ENCODE data around the gene PAEP. TPM values are rescaled to one million over a fixed set of nuclear protein-coding genes. Genes with fewer than 3 reads are reported as not detected.

The PAEP gene
- total and polyA plus RNA-seq, 7 donors: not detected

DNA sequence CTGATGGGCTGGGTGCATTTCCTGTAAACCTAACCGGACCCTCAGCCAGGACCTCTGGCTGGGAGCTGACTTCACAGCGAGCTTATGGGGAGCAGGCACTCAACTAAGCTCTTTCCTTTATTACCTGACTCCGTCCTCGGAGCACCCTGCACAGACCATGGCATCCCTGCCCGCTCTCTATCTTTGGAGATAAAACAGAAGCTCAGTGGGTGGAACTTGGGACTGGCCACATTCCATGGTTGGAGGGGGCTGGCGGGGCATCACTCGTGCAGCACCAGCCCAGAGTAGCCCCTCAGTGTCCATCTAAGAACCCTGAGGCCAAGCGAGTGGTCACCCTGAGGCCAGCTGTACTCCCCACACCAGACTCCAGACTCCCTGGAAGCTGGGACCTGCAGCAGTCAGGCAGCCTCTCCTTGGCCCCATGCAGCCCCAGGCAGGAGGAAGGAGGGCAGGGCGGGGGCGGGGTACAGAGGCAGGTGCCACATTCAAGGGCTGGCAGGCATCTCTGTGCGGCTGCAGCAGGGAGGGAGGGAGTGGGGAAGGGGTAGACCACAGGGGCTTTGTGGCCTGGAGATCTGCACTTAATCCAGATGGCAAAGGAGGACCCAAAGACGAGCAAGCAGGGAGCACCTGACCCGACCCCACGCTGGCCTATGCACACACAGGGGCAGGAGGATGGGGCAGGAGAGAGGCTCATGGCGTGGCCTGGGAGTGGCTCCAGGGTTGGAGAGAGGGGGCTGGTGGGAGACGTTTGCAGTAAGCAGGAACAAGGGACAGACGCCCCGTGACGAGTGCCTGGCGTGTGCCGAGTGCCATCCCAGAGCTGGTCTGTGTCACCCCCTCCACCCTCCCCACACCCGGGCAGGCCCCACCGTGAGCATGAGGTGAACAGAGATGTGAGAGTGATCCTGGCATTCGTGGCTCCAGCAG is 51.7 kb downstream of the PAEP start:
- Histone ChIP-seq H3K4me1 (no peaks in the 10 kb centered on the region), H3K27me3 (peaks cover 0 to 55% (median 4%) of the 10 kb centered on the region in 3 donors), H3K4me3 (no peak overlapping the region), H3K36me3 (no peaks in the 10 kb centered on the region), H3K27ac (no peak overlapping the region), H3K9me3 (no peaks in the 10 kb centered on the region)
- intact Hi-C loops (cut with DNase I): no loop called here
- 67 to 71% methylated on average over 24 of the region's 24 CpGs for WGBS, 2 donors
- DNase-seq: no peak
- TF ChIP-seq, protein P1, sequence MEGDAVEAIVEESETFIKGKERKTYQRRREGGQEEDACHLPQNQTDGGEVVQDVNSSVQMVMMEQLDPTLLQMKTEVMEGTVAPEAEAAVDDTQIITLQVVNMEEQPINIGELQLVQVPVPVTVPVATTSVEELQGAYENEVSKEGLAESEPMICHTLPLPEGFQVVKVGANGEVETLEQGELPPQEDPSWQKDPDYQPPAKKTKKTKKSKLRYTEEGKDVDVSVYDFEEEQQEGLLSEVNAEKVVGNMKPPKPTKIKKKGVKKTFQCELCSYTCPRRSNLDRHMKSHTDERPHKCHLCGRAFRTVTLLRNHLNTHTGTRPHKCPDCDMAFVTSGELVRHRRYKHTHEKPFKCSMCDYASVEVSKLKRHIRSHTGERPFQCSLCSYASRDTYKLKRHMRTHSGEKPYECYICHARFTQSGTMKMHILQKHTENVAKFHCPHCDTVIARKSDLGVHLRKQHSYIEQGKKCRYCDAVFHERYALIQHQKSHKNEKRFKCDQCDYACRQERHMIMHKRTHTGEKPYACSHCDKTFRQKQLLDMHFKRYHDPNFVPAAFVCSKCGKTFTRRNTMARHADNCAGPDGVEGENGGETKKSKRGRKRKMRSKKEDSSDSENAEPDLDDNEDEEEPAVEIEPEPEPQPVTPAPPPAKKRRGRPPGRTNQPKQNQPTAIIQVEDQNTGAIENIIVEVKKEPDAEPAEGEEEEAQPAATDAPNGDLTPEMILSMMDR (IDR thresholded peaks at IDR 0.05): no peak
- TF ChIP-seq POLR2A (IDR thresholded peaks at IDR 0.05): no peak
- no peak for TF ChIP-seq EP300 (IDR thresholded peaks at IDR 0.05)
- no peak for TF ChIP-seq POLR2AphosphoS5 (IDR thresholded peaks at IDR 0.05)

DNA sequence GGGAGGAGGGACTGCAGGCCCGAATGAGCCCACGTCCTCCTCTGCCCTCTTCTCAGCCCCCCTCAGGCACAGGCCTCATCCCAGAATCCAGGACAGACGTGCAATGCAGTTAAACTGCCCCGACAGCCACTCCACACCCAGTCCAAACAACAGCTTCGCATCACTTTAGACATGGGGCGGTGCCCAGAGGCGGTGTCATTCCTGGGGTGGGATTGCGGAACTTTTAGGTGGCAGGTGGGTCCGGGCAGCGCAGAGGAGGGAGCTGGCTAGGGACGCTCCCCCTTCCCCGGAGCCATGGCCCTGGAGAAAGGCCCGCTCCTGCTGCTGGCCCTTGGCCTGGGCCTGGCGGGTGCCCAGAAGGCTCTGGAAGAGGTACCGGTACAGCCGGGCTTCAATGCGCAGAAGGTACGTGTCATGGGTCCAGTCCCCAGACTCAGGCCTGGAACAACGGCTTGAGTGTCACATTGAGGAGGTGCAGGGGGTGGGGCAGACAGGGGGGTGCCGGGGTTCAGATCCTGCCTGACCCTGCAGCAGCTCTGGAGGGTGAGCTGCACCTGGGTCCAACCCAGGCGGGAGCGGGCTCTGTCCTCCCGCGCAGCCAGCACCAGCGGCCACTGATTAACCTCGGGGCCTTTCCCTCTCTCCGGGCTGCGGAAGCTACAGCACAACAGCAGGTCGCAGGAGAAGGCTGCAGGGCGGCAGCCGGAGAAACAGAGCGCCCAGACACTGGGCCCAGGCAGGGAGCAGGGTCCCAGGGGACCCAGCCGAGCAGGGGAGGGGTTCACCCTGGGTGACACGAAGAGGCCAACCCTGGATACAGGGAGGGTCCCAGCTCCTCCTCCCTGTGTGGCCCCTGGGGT is 52.6 kb downstream of the PAEP start:
- peaks cover 0 to 64% (median 4%) of the 10 kb centered on the region in 3 donors for H3K27me3 ChIP-seq
- WGBS, 2 donors: 60 to 74% methylated on average over 34 of the region's 34 CpGs
- H3K9me3 ChIP-seq: no peaks in the 10 kb centered on the region

DNA sequence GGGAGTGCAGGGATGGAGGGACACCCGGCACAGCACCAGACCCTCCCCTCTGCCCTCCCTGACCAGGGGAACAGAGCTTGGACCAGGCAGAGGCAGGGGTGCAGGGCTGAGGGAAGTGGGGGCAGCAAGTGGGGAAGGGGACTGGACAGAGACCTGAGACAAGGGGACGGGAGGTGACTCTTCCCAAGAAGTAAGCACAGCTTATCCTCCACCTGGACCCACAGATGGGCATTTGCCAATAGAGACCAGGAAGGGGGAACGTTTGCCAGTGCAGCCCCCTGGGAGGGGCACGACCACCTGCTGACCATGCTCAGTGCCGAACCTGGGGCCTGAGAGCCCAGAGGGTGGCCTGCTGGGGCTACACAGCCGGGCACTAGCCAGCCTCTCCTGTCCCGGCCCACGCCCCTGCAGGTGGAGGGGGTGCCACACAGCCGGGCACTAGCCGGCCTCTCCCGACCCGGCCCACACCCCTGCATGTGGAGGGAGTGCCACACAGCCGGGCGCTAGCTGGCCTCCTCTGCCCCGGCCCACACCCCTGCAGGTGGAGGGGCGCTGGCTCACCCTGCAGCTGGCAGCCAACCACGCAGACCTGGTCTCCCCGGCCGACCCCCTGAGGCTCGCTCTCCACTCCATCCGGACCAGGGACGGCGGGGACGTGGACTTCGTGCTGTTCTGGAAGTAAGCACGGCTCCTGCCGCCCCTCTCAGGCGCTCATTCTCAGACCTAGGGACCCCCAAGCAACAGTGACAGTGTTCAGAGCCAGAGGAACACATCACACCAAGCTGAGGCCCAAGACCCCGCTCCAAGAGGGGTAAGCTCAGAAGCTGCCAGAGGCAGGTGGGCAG is 53.5 kb downstream of the PAEP start:
- intact Hi-C loops (cut with DNase I): no loop called here
- Histone ChIP-seq H3K27ac (no peak overlapping the region), H3K4me1 (no peaks in the 10 kb centered on the region), H3K36me3 (no peaks in the 10 kb centered on the region), H3K4me3 (no peak overlapping the region), H3K9me3 (no peaks in the 10 kb centered on the region), H3K27me3 (peaks cover 0 to 69% (median 4%) of the 10 kb centered on the region in 3 donors)
- no peak for TF ChIP-seq EP300 (IDR thresholded peaks at IDR 0.05)
- no peak for TF ChIP-seq POLR2AphosphoS5 (IDR thresholded peaks at IDR 0.05)
- no peak for TF ChIP-seq POLR2A (IDR thresholded peaks at IDR 0.05)
- TF ChIP-seq, protein P1 (IDR thresholded peaks at IDR 0.05): no peak
- no peak for DNase-seq
- WGBS, 2 donors: 43 to 75% methylated on average over 29 of the region's 29 CpGs

More for the DNA sequence above, 52.6 kb downstream of the PAEP start:
- DNase-seq: no peak
- TF ChIP-seq EP300 (IDR thresholded peaks at IDR 0.05): no peak
- no peak for TF ChIP-seq POLR2AphosphoS5 (IDR thresholded peaks at IDR 0.05)
- TF ChIP-seq, protein P1 (IDR thresholded peaks at IDR 0.05): no peak
- TF ChIP-seq POLR2A (IDR thresholded peaks at IDR 0.05): no peak
- no peaks in the 10 kb centered on the region for H3K36me3 ChIP-seq
- no peak overlapping the region for H3K4me3 ChIP-seq
- intact Hi-C loops (cut with DNase I): no loop called here
- H3K4me1 ChIP-seq: no peaks in the 10 kb centered on the region
- no peak overlapping the region for H3K27ac ChIP-seq
